GM10266 (cell line): ENCODE results near the gene HOXC11.

Experiments
- DNase-seq: peaks from one replicate; pipeline ENCODE4 v3.0.0; 2012; ENCODE audit errors: extremely low spot score
- TF ChIP-seq, protein P1 (sequence below): IDR thresholded peaks from 2 replicates; pipeline ENCODE4 v1.5.1; 2012; ENCODE audit warnings: mild to moderate bottlenecking, low read depth; ENCODE audit not compliant: control insufficient read depth, insufficient read depth; ENCODE audit errors: missing control alignments

Gene HOXC11

DNA sequence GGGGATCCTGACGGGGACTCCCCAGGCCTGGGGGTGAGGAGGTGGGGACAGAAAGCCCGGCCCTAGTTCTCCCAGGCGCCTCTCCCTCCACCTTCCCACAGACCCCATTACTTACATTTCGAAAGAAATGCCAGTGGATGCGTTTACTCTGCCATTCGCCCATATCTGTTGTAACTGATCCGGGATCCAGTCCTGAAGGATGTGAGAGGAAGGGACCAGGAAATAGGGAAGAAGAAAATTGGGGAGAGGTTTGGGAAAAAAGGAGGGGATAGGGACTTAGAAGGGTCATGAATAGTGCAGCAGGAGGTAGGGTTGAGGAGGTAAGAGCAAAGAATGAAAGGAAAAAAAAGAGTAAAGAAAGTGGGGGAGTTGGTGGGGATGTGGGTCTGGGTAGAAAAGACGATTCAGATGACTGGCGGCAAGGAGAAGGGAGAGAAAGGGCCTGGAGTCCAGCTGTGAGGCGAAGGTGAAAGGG is 17.1 kb upstream of the HOXC11 start:
- TF ChIP-seq, protein P1, sequence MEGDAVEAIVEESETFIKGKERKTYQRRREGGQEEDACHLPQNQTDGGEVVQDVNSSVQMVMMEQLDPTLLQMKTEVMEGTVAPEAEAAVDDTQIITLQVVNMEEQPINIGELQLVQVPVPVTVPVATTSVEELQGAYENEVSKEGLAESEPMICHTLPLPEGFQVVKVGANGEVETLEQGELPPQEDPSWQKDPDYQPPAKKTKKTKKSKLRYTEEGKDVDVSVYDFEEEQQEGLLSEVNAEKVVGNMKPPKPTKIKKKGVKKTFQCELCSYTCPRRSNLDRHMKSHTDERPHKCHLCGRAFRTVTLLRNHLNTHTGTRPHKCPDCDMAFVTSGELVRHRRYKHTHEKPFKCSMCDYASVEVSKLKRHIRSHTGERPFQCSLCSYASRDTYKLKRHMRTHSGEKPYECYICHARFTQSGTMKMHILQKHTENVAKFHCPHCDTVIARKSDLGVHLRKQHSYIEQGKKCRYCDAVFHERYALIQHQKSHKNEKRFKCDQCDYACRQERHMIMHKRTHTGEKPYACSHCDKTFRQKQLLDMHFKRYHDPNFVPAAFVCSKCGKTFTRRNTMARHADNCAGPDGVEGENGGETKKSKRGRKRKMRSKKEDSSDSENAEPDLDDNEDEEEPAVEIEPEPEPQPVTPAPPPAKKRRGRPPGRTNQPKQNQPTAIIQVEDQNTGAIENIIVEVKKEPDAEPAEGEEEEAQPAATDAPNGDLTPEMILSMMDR: no peak
- DNase-seq: no peak

DNA sequence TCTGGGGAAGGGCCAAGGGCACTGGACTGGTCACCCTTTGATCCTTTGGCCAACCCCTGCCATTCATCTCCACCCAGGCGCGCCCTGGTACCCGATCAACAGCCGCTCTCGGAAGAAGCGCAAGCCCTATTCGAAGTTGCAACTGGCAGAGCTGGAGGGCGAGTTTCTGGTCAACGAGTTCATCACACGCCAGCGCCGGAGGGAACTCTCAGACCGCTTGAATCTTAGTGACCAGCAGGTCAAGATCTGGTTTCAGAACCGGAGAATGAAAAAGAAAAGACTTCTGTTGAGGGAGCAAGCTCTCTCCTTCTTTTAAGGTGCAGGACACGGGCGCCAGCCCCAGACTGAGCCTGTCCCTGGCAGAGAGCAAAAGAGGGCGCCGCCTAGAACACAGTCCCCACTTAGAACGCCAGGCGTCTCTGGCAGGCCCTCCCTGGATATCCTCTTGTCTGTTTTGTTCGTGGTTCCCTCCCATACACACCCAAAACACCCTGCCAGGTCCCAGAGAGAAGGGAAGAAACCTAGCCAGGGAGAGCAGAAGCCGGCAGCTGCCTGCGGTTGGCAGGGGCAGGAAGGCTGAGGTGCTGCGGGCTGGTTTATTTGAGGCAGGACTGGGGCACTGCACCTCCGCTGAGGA is 16.6 kb upstream of the HOXC11 start:
- DNase-seq: no peak
- TF ChIP-seq, protein P1: no peak

GRCh38 chr12:53956914-53957536 is 15.9 kb upstream of the HOXC11 start:
- TF ChIP-seq, protein P1: no peak
- no peak for DNase-seq

- TF ChIP-seq, protein P1: no peak
- no peak for DNase-seq
Observed at GRCh38 chr12:53958128-53958527, 14.8 kb upstream of the HOXC11 start.

GRCh38 chr12:53959314-53959713 is 13.6 kb upstream of the HOXC11 start:
- TF ChIP-seq, protein P1: no peak
- DNase-seq: no peak

GRCh38 chr12:53960187-53961024 is 12.5 kb upstream of the HOXC11 start:
- no peak for DNase-seq
- TF ChIP-seq, protein P1: no peak

DNA sequence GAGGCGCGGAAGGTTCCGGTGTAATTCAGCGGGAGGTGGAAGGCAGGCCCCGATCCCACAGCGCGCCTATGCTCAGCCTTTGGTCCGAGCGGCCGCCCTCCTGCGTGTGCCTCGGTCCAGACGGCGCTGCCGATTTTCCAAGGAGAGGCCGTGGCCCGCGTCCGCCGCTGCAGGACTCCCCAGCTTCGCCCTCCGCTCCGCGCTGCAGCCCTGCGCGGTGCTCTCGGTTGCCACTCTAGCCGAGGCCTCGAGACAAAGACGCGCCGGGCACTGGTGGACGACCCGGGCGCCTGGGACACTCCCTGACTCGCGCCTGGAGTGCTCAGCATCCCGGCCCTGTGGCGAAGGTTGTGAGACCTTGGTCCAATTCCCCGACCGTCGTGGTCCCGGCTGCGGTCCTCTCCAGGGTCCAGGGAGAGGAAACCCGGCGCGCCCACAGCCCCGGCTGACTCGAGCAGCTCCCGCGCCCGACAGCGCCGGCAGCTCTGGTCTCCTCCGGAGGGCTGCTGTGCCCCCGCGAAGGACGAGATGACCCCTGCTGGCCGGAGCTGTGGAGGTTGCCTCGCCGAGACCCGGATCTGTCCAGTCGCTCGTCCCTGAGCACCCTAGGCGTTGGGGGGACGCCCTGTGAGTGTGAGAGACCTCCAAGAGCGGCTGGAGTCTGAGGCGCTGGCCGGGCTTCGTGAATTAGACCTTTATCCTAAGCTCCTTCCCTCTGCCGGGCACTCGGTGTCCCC is 11.7 kb upstream of the HOXC11 start:
- no peak for DNase-seq
- TF ChIP-seq, protein P1: no peak
